Activated CD4-positive, alpha-beta T cell treated with anti-CD3 and anti-CD28 coated beads, Interleukin-2, Interleukin-6, amounts not matched to agents 100 ng/mL and 50 ng/mL, durations not matched to agents 16 hours and 8 hours (primary cell): ENCODE measurements around the gene MOK.
"Not testable (repeated sequence)": the region's sequence is repeated elsewhere in the genome, so short reads cannot be mapped to it uniquely, and the experiment has no call there.

Source experiments
- DNase-seq: peaks from one replicate; pipeline ENCODE4 v3.0.0-alpha.2; 2020

Gene MOK

GRCh38 chr14:102280376-102280962 lies 24.5 kb downstream of the MOK start:
- DNase-seq, result no peak

GRCh38 chr14:102279688-102280348 lies 25.1 kb downstream of the MOK start:
- peak; percentile 20 for DNase-seq

- DNase-seq, result no peak
These were observed 25.7 kb downstream of the MOK start for GRCh38 chr14:102279282-102279681.

GRCh38 chr14:102278631-102278935 lies 26.4 kb downstream of the MOK start:
- DNase-seq, result no peak

- no peak for DNase-seq
These were observed 26.9 kb downstream of the MOK start for GRCh38 chr14:102277874-102278630.

GRCh38 chr14:102275866-102276265 lies 29.1 kb downstream of the MOK start:
- no peak for DNase-seq

- peak; percentile 21 for DNase-seq
These were observed 32.6 kb downstream of the MOK start for GRCh38 chr14:102272392-102272791.

GRCh38 chr14:102264775-102265174 lies 40.2 kb downstream of the MOK start:
- peak; percentile 12 for DNase-seq

- peak; percentile 11 for DNase-seq
These were observed 40.6 kb downstream of the MOK start for GRCh38 chr14:102264355-102264754.

- DNase-seq, result no peak
These were observed 42.0 kb downstream of the MOK start for GRCh38 chr14:102262929-102263462.

- DNase-seq, result no peak
These were observed 46.8 kb downstream of the MOK start for GRCh38 chr14:102258136-102258535.

- DNase-seq, result no peak
These were observed 48.2 kb downstream of the MOK start for GRCh38 chr14:102256716-102257115.

- DNase-seq, result no peak
These were observed 49.4 kb downstream of the MOK start for GRCh38 chr14:102255401-102256190.

- DNase-seq, result no peak
These were observed 51.8 kb downstream of the MOK start for GRCh38 chr14:102252834-102253801.

- no peak for DNase-seq
These were observed 53.8 kb downstream of the MOK start for GRCh38 chr14:102251161-102251560.

GRCh38 chr14:102250636-102251035 lies 54.3 kb downstream of the MOK start:
- no peak for DNase-seq

- no peak for DNase-seq
These were observed 55.0 kb downstream of the MOK start for GRCh38 chr14:102249981-102250380.

GRCh38 chr14:102249041-102249440 lies 55.9 kb downstream of the MOK start:
- no peak for DNase-seq

- DNase-seq, result no peak
These were observed 56.8 kb downstream of the MOK start for GRCh38 chr14:102248121-102248520.

- DNase-seq, result no peak
These were observed 58.9 kb downstream of the MOK start for GRCh38 chr14:102246071-102246470.

- not testable (repeated sequence) for DNase-seq
These were observed 61.2 kb downstream of the MOK start for GRCh38 chr14:102243795-102244194.

GRCh38 chr14:102241147-102241546 lies 63.8 kb downstream of the MOK start:
- DNase-seq, result no peak
